Activated CD8-positive, alpha-beta memory T cell treated with anti-CD3 and anti-CD28 coated beads for 1 hour (primary cell): ENCODE data around the gene DNAJC6.

Source experiments
- DNase-seq, 2 donors: peaks; one replicate each; pipeline ENCODE4 v3.0.0-alpha.2; 2020; ENCODE audit warnings: low read depth in 1 of 2; ENCODE audit errors: extremely low read depth in 1 of 2

DNAJC6 gene

GRCh38 chr1:65292861-65293593 lies 16.3 kb upstream of the DNAJC6 start:
- DNase-seq = no peak

DNA sequence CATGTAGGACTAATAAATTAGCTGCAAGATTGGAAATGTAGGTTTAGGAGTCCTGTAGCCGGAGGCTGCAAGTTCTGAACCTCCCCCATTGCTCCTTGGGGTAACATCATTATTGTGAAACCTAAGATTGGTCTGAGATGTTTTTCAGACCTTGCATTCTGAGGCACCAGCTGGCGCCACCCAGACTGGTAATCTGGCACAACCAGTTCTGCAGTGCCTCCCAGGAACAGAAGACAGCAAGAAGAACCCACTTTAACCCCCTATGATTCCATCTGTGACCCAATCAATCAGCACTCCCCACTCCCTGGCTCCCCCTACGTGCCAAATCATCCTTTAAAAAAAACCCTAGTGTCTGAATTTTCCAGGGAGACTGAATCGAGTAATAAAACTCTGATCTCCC lies 11.6 kb upstream of the DNAJC6 start:
- DNase-seq = no peak

DNA sequence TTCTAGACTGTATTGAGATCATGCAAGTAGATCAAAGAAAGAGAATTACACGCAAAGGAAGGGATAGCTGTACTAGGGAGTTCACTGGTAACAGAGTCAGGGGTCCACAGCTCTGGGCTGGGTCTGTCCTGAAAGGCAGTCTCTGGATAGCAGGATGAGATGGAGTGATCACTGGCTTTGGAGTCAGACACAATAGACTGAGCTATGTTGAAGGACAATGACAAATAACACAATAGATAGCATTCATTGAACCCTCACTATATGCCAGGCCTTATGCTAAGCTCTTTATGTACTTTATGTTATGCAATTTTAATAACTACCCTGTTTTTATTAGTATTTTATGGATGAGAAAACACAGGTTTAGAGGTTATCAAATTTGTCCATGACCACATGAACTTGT lies 10.0 kb upstream of the DNAJC6 start:
- no peak for DNase-seq

- no peak for DNase-seq
Measured at GRCh38 chr1:65308781-65309303, 501 bp upstream of the DNAJC6 start.

DNA sequence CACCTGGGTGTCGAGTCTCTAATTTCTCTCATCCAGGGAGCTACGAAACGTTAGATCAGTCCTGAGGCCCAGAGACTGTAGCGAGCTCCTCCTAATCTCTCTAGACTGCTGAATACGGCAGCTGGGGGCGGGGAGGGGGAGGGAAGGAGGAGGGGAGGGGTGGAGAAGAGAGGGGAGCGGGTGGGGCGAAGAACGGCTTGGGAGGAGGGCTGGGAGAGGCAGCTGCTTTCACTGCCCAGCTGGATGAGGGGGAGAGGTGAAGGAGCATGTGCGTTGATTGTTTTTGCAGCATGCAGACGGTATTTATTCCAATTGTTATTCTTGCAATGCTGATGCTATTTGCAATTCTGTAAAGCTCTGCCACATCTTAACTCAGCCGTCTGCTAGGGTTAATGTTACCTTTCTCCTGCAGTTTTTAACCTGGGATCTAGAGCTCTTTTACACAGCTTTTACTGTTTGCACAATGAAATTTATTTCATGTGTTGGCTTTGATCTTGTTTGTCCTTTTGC lies 790 bp downstream of the DNAJC6 start:
- no peak for DNase-seq

DNA sequence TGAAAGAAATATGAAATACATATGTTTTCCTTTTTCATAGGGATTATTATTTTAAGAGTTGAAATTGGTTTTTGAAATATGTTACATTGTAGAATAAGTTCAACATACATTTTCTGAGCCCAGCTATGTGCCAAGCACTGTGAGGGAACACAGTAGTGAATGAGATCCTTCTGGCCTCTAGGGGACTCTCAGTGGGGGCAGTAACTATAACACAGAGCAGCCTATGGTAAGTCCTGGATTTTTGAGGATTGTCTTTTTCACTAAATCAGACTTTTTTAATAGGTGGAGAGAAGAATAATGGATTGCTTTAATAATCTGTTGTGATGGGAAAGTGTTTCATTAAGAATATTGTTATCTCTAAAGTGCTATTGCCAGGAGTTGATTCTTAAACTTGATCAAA lies 2.4 kb downstream of the DNAJC6 start:
- DNase-seq = no peak

DNA sequence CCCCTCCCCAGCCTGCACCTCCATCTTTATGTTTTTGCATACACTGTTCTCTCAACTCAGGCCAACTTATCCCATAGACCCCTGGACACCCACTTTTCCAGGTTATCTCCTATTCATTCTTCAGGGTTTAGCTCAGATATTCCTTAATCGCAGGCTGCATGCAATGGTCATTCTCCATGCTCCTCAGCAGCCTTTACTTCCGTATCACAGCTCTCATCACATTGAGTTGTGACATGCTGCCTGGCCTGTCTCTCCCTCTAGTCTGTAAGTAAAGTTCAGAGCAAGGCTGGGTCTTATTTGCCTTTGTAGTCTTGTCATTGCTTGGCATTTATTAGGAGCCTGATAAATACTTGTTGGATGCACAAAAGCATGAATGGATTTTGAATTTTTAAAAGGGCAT lies 6.9 kb downstream of the DNAJC6 start:
- DNase-seq = no peak

DNA sequence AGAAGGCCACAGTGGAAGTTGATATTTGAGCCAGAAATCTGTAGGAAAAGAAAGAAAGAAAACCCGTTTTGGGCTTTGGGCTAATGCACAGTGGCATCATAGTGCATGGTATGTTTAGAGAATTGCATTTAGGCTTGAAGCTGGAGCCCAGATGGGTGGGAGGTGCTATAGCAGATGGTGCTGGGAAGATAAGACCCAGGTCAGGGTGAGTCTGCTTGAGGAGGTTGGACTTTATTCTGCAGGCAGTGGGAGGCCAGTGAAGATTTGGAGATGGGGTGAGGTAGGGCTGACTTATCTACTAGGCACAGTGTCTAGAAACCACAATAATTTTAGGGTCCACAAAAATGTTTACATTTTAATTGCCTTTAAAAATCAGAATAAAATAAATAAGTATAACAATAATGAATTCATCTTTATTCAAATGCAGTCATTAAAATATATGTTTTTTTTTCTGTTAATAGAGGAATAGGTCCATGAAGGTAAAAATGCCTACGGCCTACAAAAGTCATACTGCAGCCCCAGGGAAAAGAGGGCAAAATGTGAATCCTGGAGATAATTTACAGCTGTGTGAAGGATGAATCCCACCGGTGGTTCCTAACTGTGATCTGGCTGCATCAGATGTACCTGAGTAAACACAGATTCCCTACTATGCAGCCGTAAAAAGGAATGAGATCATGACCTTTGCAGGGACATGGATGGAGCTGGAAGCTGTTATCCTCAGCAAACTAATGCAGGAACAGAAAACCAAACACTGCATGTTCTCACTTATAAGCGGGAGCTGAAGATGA lies 8.7 kb downstream of the DNAJC6 start:
- DNase-seq = no peak

GRCh38 chr1:65319141-65319540 lies 9.8 kb downstream of the DNAJC6 start:
- DNase-seq = no peak

- DNase-seq = no peak
Measured at GRCh38 chr1:65319754-65320153, 10.4 kb downstream of the DNAJC6 start.

DNA sequence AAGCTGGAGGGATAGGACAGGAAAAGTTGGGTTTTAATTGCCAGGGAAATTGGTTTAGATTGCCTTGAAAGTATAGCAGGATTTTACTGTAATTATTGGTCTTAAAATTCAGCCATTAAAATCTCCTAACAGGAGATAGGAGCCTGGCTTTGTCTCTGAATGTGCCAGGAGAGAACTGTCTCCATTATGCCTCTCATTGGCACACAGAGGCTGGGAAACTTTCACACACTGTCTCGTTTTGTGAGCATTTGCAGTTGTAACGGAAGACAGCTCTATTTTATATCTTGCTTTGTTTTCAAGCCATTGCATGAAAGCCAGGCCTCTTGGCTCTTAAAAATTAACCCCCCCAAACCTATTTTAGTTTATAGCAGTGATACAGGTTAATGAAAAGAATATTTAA lies 12.5 kb downstream of the DNAJC6 start:
- DNase-seq = no peak

DNA sequence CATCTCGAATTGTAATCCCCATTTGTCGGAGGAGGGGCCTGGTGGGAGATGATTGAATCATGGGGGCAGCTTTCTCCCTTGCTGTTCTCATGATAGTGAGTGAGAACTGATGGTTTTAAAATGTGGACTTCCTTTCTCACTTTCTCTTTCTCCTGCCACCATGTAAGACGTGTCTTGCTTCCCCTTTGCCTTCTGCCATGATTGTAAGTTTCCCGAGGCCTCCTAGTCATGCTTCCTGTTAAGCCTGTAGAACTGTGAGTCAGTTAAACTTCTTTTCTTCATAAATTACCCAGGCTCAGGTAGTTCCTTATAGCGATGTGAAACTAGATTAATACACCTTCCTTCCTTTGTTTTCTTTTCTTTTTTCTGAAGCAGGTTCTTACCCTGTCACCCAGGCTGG lies 13.9 kb downstream of the DNAJC6 start:
- no peak for DNase-seq

DNA sequence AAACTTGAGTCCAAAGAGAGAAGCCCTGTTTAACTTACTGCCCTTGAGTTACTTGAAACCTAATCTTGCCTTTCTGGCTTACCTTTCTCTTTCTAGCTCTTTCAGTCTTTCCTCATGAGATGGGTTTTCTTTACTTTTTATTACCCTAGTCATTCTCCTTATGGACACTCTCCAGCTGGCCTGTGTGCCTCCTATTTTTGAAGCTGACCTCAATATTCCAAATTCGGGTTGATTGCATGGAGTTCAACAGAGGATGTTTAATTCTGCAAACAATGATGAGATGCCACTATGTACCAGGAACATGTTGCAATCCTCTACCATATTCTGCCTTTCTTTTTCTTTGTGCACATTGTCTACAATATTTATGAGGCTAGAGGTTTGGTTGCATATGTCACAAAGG lies 20.7 kb downstream of the DNAJC6 start:
- DNase-seq = no peak

DNA sequence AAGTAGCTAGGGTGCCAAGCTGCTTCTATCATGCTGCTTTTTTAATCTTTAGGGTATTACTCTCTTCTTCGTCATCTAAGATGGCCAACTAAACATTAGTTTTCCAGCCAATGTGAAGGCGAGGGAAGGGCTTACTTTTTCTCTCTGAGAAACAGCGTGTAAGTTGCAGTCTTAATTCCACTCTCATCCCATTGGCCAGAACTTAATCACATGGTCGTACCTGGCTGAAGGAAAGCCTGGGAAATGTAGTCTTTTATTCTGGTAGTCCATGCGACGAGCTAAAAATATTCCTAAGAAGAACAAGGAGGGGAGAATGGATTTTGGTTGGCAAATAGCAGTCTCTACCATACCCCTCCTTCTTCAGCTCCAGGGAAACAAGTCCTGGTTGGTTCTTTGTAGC lies 21.5 kb downstream of the DNAJC6 start:
- no peak for DNase-seq

DNA sequence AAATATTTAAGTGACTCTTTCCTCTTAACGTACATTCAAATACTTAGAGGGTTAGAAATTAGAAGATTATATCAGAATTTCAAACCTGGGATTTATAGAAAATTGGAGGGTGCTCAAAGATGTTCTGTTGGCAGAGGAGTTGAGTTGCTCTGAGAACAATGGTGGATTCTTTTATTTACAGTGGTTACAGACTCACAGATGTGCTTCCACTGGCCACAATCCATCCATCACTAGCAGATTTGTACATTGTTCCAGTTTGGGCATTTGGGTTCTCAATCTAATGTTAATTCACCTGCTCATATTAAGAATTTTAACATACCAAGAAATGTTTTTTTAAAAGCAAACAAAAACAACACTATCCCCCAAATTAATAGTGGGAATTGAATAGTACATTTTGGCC lies 23.5 kb downstream of the DNAJC6 start:
- no peak for DNase-seq

DNA sequence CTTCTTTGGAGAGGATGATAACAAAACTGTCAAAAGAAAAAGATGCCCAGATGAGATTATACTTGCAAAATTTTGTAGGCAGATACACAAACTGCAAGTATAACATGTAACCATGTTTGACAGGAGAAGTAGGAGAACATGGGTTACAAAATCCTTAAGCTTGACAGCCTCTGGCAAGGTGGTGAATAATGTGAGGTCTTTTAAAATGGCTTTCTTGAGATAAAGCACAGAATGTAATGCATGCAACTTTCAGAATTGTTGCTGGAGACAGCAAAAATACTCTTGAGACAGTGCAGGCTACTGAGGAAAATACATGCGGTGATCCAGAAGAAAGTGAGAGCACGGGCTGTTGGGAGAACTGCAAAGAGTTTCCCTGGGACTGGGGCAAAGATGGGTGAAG lies 24.7 kb downstream of the DNAJC6 start:
- no peak for DNase-seq

DNA sequence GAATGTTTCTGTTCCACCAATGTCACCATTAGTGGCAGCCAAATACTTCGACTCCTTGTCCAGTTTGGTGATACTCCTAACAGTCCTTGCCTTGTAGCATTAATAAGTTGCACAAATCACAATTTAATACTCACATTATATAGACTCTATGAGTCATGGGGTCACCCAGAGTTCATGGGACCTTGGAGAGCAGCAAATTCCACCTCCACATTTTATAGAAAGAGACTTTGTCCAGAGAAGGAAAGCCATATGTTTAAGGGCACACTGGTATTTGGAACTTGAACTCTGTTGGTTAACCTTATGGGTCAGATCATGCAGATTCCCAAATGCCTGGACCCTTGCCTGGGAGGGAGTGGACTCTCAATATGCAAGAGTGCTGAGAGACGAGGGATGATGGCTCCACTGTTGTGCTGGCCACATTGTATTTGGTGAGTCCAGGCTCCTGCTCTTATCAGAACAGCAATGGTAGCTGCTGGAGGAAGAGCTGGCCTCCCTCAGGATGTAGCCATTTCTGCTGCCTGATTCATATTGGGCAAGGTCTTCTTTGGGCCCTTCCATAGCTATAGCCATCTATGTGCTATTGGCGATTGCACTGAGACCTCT lies 30.6 kb downstream of the DNAJC6 start:
- DNase-seq = no peak

DNA sequence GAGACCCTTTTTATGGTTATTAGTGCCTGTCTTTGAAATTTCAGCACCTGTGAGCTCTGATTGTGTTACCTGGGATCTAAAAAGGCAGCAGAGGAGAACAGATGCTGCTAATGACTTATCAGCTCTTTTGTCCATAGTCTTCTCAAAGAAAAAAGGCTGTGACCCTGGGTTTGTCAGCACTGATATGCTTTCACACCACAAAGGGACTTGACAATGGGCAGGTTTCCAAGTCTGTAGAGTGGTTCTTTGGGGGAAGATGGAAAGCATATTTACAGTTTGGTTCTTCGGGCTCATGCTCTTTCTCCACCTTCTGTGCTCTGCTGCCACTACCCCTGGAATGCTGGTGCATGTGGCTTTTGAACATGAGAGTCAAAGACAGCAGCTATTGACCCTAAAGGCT lies 32.0 kb downstream of the DNAJC6 start:
- no peak for DNase-seq

DNA sequence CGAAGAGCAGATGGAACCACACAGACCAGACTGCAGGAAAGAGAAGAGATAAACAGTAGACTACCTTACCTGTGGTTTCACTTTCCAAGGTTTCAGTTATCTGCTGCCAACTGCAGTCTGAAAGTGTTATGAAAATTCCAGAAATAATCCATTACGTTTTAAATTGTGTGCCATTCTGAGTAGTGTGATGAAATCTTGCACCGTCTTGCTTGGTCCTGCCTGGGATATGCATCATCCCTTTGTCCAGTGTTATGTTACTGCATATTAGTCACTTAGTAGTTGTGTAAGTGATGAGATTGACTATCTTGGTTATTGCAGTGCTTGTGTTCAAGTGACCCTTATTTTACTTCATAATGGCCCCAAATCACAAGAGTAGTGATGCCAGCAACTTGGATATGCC lies 33.9 kb downstream of the DNAJC6 start:
- DNase-seq = no peak

GRCh38 chr1:65344171-65344814 lies 35.0 kb downstream of the DNAJC6 start:
- no peak for DNase-seq

GRCh38 chr1:65346190-65346589 lies 36.8 kb downstream of the DNAJC6 start:
- DNase-seq = no peak
